Forelimb muscle (tissue), 1 donor: ENCODE measurements around the gene PAPPA. TPM values are rescaled to one million over a fixed set of nuclear protein-coding genes. Genes with fewer than 3 reads are reported as not detected.

Experiments
- DNase-seq: peaks from one replicate; pipeline ENCODE4 v3.0.0-alpha.2; 2013; ENCODE audit warnings: low read depth
- polyA plus RNA-seq: library from polyadenylated mRNA; unstranded; fragments of 120-200 nt; gene quantifications from one replicate; pipeline ENCODE4 v1.2.1, GENCODE V29; 2013; ENCODE audit not compliant: insufficient read length

Gene PAPPA
- polyA plus RNA-seq, 1 donor = 0.49 TPM

DNA sequence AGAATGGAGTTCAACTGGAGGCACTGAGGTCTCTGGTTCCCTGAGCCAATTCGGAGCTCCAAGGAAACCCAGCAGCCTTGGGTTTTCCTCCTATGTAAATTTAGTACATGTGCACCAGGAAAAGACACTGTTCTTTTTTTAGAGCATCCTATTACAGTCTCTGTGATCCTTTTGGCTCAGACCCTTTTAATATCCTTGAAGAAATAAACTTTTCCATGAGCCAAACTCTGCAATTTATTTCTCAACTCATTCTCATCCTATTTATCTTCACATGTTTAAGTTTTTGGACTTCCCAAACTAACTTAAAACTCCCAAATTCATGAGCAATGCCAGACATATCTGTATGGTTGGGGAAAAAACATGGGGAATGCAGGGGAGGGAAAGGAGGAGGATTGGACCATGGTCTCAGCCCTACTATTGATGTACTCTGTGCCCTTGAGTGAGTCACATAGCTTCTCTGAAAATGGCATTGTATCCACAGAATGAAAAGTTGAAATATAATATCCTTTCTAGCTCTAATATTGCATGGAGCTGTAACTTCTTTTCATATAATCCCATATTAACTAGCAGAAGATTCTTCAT is 76.6 kb downstream of the PAPPA start:
- DNase-seq = peak; percentile 11

DNA sequence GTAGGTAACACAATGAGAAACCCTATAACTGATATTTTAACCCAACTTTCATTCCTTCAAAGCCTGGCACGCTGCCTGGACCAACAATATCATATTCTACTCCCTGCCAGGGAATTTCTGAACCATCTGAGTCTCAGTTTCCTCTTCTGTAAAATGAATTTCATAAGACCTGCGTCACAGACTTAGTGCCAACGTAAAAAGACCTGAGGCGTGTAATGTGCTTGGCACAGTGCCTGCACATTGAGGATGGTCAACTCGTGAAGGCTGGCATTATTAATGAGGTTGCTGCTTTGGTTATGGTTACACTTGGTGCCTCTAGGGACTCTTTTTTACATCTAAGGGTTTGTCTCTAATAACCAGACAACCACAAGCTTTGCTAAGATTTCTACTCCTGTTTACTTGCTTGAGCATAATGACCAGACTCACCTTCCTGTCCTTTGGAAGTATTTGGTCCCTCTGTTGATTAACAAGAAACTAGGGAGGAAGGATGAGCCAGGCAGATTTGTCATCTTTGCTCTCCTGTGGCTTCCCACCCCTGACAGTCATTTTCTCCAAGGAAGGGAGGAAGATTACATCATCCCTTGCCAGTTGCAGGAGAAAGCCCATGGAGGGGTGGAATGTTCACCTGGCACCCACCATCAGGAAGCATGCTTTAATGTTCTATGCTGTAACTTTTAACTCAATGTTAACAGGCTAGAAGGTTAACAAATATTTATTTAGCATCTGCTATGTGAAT is 79.0 kb downstream of the PAPPA start:
- DNase-seq = no peak

DNA sequence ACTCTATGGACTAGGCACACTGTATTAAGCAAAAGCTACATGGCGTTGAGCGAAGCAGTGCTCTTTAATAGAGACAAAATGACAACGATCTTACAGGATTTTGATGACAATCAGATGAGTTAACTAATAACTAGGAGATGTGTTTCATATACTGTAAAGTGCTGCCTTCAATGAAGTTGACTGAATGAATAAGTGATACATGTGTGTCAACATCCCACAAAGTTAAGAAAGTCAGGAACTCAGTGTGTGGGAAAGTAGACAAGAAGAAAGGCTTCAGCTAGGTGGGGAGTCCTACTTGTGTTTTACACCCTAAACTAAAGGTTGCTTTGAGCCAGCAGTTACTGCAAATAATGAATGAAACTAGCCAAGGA is 79.6 kb downstream of the PAPPA start:
- DNase-seq = no peak

DNA sequence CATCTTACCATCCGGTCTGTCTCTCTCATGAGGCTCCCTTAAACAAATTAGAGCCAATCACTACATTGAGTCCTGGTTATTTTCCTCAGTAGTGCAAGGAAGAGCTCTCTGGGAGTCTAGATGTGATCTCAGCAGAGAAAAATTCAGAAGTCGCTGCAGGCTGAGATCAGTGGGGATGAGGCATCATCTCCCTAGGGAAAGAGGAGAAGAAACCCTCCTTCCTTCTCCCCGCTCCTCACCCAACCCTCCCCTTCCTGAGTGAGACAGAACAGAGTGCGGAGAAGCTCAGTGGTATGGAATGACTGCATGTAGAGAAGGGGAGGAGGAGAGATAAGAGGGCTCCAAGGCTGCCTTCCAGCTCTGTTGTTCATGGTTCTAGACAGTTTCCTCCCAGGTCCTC is 80.5 kb downstream of the PAPPA start:
- no peak for DNase-seq

DNA sequence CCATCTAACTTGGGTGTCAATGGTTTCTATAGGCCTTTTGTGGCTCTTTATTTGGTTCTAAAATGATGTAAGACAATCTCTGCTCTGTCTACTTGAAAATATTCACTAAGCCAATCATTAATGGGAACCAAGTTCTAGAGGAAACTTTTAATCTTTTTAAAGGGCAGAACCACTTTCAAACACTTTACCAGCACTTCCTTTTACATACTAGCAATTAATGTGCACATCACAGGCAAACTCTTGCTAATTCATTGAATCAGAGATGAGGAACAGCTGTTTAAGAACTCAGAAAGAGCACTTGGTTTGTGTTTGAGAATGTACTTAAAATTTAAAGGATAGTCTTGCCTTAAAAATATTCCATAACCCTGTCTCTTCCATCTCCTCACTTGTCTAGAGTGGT is 83.4 kb downstream of the PAPPA start:
- DNase-seq = no peak

DNA sequence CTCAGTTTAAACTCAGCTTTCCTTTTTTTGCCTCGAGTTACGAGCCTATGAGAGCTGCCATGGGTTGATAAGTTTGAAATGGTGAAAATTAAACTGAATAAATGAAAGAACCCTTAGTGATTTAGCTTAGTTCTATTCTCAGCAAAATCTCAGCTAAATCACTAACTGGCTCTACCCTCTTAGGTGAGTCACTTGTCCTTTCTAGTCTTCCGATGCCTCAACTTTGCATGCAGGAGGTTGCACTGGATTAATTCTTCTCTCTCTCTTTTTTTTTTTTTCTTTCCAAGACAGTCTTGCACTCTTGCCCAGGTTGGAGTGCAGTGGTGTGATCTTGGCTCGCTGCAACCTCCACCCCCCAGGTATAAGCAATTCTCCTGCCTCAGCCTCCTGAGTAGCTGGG is 83.9 kb downstream of the PAPPA start:
- no peak for DNase-seq

DNA sequence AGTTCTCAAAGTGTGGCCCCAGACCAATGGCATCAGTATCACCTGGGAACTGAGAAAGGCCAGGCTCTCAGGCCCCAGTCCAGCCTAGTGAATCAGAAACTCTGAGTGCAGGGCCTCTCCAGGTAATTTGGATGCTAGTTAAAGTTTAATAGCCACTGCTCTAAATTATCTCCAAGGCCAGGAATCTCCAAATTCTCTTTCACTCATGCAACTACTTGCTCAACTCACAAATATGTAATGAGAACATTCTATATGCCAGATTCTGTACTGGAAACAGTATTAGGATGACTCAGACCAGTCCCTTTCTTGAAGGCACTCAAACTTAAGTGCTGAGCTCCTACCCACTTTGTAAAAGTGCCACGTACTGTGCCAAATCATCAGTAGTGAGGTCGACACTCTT is 84.6 kb downstream of the PAPPA start:
- no peak for DNase-seq

DNA sequence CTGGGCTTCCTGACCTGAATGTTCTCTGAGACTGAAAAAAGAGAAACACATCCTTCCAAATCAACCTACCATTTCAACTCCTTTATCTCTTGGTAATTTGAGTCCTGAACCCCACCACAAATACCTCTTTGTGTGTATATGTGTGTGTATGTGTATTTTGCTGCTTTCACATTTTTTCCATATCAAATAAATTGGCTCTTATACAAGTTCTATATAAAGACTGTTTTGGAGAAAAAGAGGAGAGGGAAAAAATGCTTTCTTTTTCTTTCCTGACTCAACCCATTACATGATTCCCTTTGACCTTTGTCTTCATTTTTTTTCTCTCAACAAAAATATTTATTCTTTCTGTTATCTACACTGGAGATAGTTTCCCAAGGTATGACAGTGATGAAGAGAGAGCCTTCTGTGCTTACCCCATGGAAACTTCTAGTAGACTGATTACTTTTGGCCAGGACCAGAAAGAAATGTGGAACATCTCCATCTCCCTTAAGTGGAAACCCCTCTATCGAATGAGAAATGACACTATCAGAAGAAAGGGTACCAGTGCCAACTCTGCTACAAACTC is 85.3 kb downstream of the PAPPA start:
- no peak for DNase-seq

DNA sequence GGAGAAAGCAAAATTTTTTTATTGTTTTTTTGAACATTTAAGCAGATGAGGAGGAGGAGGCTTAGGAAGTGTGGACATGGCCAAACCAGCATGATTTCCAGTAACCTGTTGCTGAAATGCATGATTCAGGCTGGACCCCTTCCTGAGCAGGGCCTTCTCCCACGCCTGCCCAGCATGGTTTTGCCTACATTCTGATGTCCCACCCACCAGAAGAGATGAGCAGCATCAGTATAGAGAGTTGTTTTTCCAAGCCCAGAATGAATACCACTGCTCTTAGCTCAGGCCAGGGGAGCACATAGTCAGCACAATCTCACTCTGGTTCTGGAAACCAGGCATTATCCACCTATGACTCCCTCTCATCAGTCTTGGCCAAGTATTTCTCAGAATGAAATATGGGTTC is 90.1 kb downstream of the PAPPA start:
- DNase-seq = no peak

DNA sequence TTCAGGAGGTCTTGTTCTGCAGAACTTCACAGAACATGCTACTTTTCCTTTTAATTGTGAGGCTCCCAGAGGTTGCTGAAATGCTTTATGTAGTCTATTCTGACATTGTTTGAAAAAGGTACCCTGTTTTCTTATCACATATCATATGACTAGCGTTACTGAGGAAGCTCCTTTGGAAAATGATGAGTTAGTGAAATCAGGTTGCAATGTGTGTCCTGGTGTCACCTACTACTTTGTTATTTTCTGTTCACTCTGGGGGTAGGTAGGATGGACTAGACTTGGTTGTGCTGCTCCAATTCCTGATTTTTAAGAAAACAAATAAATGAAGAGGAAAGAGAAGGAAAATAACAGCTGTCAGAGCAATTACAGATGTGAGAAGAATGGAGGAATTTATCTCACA is 93.7 kb downstream of the PAPPA start:
- no peak for DNase-seq

DNA sequence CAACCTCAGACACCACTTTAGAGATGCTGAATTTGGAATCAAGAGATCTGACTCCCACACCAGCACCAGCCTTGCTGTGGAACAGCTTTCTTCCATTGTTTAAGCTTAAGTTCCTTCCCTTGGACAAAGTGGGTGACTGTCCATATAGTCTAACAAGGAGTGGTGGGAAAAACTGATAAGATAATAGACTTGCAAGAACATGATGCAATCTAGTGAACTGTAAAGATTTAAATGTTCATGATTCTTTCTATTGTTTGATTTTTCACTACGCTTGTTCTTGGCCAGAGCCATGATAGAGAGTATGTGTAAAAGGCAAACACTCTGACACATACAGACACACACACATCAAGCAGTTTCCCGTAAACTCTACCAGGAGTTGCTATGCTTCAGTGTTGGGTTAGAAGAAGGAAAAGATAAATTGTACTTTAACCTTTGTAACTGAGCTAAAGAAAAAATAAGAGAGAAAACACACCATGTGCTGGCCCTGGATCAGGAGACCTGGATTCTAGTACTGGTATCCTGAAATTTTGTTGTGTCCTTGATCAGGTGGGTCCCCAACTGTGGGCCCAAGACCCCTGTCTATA is 94.3 kb downstream of the PAPPA start:
- DNase-seq = no peak

DNA sequence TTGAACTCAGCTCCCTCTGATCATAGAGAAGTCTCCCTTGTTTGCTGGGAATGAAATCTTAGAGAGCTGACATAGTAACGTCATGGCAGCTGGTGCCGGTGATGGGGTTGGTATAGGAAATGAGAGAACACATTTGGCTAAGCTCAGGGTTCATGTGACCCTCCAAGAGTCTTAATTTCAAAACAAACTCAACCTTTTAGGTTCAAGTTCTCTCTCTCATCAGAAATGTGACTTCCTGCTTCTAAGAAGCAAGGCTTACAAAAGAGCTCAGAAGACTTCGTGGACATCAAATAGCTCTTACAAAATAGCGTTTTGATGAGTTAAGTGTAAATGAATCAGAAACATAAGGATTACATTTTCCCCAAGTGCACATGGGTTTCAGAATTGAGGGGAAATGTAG is 97.3 kb downstream of the PAPPA start:
- DNase-seq = no peak

DNA sequence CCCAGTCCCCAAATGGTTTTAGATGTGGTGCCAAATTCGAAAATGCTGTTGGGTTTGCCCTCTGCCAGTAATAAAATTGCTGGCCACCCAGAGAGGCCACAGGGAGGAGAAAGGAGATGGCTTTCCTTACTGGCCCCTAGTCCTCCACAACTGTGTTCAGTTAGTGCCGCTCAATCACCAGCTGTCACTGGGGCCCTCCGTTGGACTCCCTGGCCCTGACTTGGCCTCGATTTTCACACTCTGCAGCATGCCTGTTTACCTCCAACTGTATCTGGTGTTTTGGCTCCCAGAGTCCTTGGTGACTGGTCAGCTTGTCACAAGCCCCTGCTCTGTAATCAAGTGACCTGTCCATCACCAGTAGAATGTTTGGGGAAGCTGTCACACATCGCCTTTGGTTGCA is 97.8 kb downstream of the PAPPA start:
- no peak for DNase-seq

DNA sequence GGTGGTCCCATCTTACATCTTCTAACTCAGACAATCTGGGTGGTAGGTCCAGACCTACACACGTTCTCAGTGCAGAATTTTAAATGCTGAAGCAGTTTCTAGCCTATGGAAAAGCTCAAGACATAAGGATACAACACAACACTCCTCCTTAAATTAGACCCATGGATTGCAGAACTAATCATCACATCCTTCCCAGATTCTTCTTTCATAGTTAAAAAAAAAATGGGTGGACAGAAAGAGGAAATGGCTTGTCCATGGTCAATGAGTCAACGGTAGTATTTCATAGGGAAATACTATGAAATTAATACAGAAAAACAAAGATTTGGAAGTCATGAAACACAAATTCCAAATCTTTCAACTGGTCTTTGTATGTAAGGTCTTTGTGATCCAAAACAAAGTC is 106.9 kb downstream of the PAPPA start:
- no peak for DNase-seq

DNA sequence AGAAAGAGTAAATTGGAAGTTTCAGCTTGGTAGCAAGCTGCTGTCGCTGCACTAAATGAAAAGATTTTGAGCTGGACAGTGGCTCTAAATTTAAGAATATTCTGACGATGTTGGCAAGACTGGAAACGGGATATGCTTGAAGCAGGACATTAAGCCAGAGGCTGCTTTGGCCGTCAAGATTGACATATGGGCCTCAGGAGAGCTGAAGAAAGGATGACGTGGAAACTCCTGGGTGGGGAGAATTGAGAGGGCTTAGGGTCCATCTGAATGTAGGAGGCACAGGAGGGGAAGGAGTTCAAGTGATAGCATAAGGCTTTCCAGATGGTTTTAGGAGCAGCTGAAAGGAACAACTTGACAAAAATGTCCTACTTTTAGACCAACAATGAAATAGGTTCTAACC is 108.9 kb downstream of the PAPPA start:
- no peak for DNase-seq

DNA sequence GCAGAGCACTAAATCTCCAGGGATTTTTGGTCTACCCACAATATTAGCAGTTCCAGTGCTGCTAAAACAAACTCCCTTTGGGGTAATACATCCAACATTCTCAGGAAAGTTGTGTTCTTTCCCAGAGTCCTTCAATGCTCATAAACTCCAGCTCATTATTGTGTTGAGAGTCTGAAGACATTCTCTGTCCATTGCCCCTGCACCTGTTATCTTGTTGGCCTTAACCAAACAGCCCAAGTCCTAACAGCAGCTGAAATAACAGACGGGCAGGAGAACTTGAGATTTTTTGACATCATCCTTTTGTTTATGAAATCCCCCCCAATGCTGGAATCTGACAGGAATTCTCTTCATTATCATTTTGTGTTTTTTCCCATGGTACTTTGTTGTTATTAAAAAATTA is 110.8 kb downstream of the PAPPA start:
- no peak for DNase-seq

DNA sequence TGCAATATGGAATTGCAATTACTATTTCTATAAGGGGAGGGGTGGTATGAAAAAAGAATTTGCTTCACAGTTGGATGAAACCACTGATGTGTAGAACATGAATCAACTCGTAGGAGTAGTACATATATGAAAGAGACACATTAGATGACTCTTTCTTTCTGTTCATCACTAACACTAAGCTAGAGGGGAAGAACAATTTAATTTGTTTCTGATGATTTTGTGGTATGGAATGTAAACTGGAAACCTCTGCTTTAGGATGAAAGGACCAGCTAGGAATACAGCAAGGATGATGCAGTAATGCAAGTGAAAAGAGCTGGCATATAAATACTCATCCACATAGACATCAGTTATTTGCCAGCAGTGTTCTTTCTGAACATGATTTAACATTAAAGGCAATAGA is 113.4 kb downstream of the PAPPA start:
- no peak for DNase-seq

DNA sequence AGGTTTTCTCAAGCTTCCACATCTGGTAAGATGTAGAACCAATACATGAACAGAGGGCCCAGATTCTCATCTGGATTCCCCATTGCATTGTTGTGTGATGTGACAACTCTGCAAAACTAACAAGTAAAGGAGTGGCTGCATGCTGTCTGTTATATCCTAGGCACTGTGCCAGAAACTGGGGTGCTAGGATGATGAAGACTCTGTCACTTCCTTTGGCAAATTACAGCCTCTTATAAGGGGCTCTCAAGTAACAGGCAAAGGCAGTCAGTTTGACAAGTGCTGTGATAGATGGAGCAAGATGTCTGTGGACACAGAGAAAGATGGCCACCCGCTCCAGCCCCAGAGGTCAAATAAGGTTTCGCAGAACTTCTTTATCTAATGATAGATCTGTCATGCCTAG is 115.7 kb downstream of the PAPPA start:
- DNase-seq = no peak

DNA sequence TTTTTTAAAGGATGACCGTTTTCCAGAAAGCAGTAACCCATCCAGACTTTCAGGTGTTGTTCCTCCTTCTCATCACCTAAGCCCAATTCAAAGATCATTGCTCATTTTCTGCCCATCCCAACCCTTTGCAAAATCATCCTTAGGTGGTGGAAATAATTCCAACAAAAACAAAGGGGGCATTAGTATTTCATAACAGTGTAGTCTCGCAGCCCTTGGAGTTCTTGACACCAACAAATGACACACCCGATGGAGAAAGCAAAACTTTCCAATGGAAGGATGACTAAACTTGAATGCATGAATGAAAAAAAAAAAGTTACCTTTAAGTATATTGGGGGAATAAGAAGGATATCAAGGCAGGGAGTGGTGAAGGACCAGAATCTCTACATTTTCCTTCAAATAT is 117.0 kb downstream of the PAPPA start:
- no peak for DNase-seq

DNA sequence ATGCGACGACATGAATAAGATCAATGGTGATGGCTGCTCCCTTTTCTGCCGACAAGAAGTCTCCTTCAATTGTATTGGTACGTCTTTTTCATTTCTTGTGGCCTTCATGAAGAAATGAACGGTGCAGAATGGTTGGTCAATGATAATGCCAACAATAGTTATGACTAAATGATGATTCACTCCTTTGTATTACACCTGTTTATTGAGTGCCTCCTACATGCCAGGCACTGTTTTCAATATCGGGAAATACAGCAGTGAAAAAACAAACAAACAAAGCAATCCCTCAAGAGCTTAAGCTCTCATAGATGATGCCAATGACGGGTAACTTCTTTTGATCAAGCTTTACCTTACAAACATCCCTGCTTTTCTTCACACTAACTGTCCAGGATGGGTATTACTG is 117.7 kb downstream of the PAPPA start:
- no peak for DNase-seq

DNA sequence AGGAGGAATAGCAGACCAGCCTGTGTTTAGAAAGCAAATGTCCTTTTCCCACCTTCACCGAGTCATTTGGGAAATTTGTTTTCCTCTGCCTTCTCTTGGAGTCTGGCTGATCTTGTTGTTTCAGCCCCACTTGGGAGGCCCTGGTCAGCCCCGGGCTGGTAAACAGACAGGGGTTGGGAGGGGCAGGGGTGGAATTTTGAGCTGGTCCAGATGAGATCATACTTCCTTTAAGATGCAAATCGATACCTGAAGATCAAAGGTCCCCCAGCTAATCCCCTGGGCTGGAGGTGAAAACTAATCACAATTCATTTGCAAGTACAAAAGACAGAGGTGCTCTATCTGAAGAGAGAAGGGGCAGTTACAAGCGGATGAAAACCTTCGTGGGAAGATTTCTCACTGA is 118.4 kb downstream of the PAPPA start:
- DNase-seq = no peak

DNA sequence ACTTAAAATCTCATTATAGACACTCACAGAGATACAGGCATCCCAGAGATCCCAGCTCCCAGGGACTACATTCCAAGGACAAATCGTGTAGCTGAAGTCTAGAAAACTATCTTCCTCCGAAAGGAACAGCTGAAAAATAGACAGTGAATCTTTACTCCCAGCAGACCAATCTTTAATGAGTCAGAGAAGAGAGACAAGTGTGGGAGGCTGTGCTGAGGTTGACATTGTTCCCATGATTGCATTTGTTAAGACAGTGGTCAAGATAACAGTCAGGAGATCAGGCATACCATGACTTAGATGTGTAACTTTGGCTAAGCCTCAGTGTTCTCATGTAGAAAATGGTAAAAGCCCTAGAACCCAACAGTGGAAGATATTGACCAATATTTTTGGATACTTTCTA is 120.7 kb downstream of the PAPPA start:
- DNase-seq = no peak

DNA sequence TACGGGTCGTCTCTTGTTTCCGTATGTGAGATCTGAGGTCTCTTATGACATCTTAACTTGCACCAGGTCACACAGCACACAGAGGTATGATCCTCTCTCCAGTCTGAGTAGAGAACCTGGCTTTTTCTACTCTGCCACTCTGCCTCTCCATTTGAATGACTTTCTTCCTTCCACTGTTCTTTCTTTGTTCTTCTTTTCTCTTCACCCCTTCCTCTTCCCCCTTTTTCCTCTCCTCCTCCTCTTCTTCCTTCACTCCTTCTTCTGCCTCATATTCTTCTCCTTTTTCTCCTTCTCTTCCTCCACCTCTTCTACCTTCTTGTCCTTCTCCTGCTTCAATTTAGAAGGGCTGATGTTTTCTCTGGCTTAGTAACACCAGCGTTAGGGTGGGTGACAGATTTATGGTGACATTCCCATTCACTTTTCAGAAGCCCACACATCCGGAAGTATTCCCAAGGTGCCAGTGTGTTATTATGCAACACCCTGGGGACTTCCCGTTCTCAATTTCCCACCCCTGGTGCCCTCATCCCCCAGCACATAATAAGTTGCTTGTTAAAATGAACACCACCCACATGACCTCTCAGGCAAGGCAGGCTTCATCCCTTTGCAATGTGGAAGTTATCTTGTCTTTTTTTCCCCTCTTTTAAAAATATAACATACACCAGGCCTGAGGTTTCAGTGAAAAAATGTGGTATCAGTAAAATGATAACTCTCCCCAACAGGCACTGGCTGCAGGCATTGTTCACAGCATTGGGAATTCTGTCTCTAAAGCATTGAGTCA is 122.0 kb downstream of the PAPPA start:
- no peak for DNase-seq
